SK-N-SH treated with all-trans-retinoic acid at 6 μM for 48 hours (cell line): Measurements from ENCODE around the gene ITGB2.

Source experiments
- CSDC2 ChIP-seq: fragments of 250-450 bp; sonication (Bioruptor Pico); IDR thresholded peaks from 2 replicates; pipeline ENCODE4 v1.5.0; 2020; ENCODE audit warnings: mild to moderate bottlenecking, moderate library complexity
- CSRNP3 ChIP-seq: fragments of 250-450 bp; sonication (Bioruptor Pico); IDR thresholded peaks from 2 replicates; pipeline ENCODE4 v1.5.1; 2021; ENCODE audit warnings: mild to moderate bottlenecking, moderate library complexity
- ESRRG ChIP-seq: fragments of 250-450 bp; sonication (Bioruptor Pico); IDR thresholded peaks from 2 replicates; pipeline ENCODE4 v1.6.1; 2021; ENCODE audit warnings: mild to moderate bottlenecking

GRCh38 chr21:44868707-44869106 lies 52.0 kb downstream of the ITGB2 start:
- TF ChIP-seq CSRNP3 (no peak), ESRRG (CRISPR knock-in tag) (no peak), CSDC2 (CRISPR knock-in tag) (no peak)
